ENCODE results near the gene FAHD1.

GRCh38 chr16:1812732-1813163, 14.3 kb upstream of the FAHD1 start:
- TF ChIP-seq CTCF (IDR thresholded peaks at IDR 0.05) = peak; percentile 40 to 68 (median 50)
- no peak for TF ChIP-seq EP300 (IDR thresholded peaks at IDR 0.05)
- no peak for TF ChIP-seq POLR2A (IDR thresholded peaks at IDR 0.05; ENCODE audit: low read depth)
- peak in 1 of 2 donors; percentile 52 for TF ChIP-seq POLR2AphosphoS5 (IDR thresholded peaks at IDR 0.05)
